H1 (cell line): ENCODE measurements around the gene ATG9B. TPM values are rescaled to one million over a fixed set of nuclear protein-coding genes. Genes with fewer than 3 reads are reported as not detected.

Experiments used
- CTCF ChIA-PET: fragments of 300-600 bp; sonication (Branson Sonifier 250); formaldehyde crosslinking; loops from one replicate; lab custom pipeline; 2021; ENCODE audit not compliant: partially characterized antibody; lab: Charles Lee
- POLR2A ChIA-PET: fragments of 300-600 bp; sonication (Branson Sonifier 250); formaldehyde crosslinking; loops from one replicate; lab custom pipeline; 2021; ENCODE audit warnings: inconsistent platforms; ENCODE audit not compliant: partially characterized antibody; lab: Charles Lee
- DNase-seq, 2 experiments: peaks; one replicate each; pipeline versions ENCODE4 v3.0.0 to v3.0.0-alpha.2; 2010 to 2022; ENCODE audit warnings: low spot score in 2 of 2, low read depth in 1 of 2, mixed read lengths in 1 of 2
- FAIRE-seq: peaks from 2 replicates; lab custom pipeline; 2011; peaks lifted over from hg19 to GRCh38; lab: Jason Lieb, UNC
- H2AFZ ChIP-seq: 2 replicates; pipeline ENCODE4 v1.8.1; 2012; ENCODE audit warnings: low read length, inconsistent platforms
- H2AK5ac ChIP-seq: 2 replicates; pipeline ENCODE4 v1.6.1; 2013; ENCODE audit warnings: low read depth, low read length
- H2BK120ac ChIP-seq: replicated peaks from 2 replicates; pipeline ENCODE3; 2013; ENCODE audit warnings: low read depth, low read length, inconsistent platforms
- H2BK12ac ChIP-seq: 2 replicates; pipeline ENCODE4 v1.6.1; 2013; ENCODE audit warnings: low read depth, low read length
- H2BK15ac ChIP-seq: 2 replicates; pipeline ENCODE4 v1.6.1; 2013; ENCODE audit warnings: low read length
- H2BK20ac ChIP-seq: 2 replicates; pipeline ENCODE4 v1.6.1; 2013; ENCODE audit warnings: low read length
- H2BK5ac ChIP-seq: 2 replicates; pipeline ENCODE4 v1.6.1; 2013; ENCODE audit warnings: low read depth, low read length
- H3K14ac ChIP-seq: 2 replicates; pipeline ENCODE4 v1.6.1; 2013; ENCODE audit warnings: inconsistent platforms; ENCODE audit not compliant: insufficient read length
- H3K18ac ChIP-seq: 2 replicates; pipeline ENCODE4 v1.6.1; 2013; ENCODE audit warnings: low read length; ENCODE audit errors: extremely low read depth
- H3K23ac ChIP-seq: 2 replicates; pipeline ENCODE4 v1.6.1; 2013; ENCODE audit warnings: inconsistent platforms; ENCODE audit not compliant: insufficient read length
- H3K23me2 ChIP-seq: 2 replicates; pipeline ENCODE4 v1.6.1; 2013; ENCODE audit warnings: low read depth, low read length
- H3K27ac ChIP-seq: 2 replicates; pipeline ENCODE4 v1.6.1; 2011; ENCODE audit warnings: low read depth, low read length, inconsistent platforms
- H3K27me3 ChIP-seq, 4 experiments: replicated peaks in 1 of 4; 1 replicate in 1 of 4; 2 replicates in 3 of 4; pipeline versions ENCODE4 v1.6.1 to v1.8.1; 2011 to 2013; ENCODE audit warnings: low read length in 3 of 4, mild to moderate bottlenecking in 3 of 4, inconsistent platforms in 2 of 4, mixed read lengths in 2 of 4, moderate library complexity in 1 of 4; ENCODE audit not compliant: control insufficient read depth in 3 of 4, insufficient read depth in 3 of 4; ENCODE audit errors: extremely low read depth in 1 of 4
- H3K36me3 ChIP-seq, 4 experiments: 2 replicates each; pipeline versions ENCODE4 v1.6.1 to v1.8.1; 2011 to 2013; ENCODE audit warnings: mild to moderate bottlenecking in 4 of 4, low read length in 3 of 4, moderate library complexity in 2 of 4, control low read depth in 1 of 4, inconsistent platforms in 1 of 4; ENCODE audit not compliant: insufficient read depth in 4 of 4, control insufficient read depth in 2 of 4
- H3K4ac ChIP-seq: replicated peaks from 2 replicates; pipeline ENCODE3; 2013; ENCODE audit warnings: low read length, low read depth, mixed read lengths, inconsistent platforms; ENCODE audit not compliant: insufficient read length
- H3K4me1 ChIP-seq, 4 experiments: replicated peaks in 1 of 4; 1 replicate in 1 of 4; 2 replicates in 3 of 4; pipeline versions ENCODE4 v1.6.1 to v1.8.1; 2011 to 2013; ENCODE audit warnings: low read length in 3 of 4, inconsistent platforms in 2 of 4, mixed read lengths in 1 of 4; ENCODE audit not compliant: insufficient read depth in 4 of 4, control insufficient read depth in 3 of 4
- H3K4me2 ChIP-seq, 2 experiments: 2 replicates each; pipeline versions ENCODE4 v1.6.1 to v1.8.1; 2011 to 2013; ENCODE audit warnings: low read depth in 2 of 2, low read length in 2 of 2, control low read depth in 1 of 2, inconsistent platforms in 1 of 2, mild to moderate bottlenecking in 1 of 2; ENCODE audit not compliant: insufficient read depth in 1 of 2
- H3K4me3 ChIP-seq, 4 experiments: fragments of 200-600, 300-600 bp in 1 of 4; sonication (generic), shearing (Covaris generic), sonication (Bioruptor Twin) in 1 of 4; 2 replicates each; pipeline versions ENCODE4 v1.5.1 to v1.8.1; 2011 to 2016; ENCODE audit warnings: low read length in 4 of 4, low read depth in 3 of 4, control low read depth in 2 of 4, inconsistent platforms in 2 of 4, mild to moderate bottlenecking in 2 of 4, mixed read lengths in 1 of 4, moderate library complexity in 1 of 4; ENCODE audit not compliant: insufficient read depth in 2 of 4; ENCODE audit errors: extremely low read depth in 1 of 4
- H3K56ac ChIP-seq: replicated peaks from 2 replicates; pipeline ENCODE3; 2013; ENCODE audit warnings: low read depth, mild to moderate bottlenecking, mixed read lengths, low read length, inconsistent platforms; ENCODE audit not compliant: insufficient read length
- H3K79me1 ChIP-seq: 2 replicates; pipeline ENCODE4 v1.6.1; 2013; ENCODE audit warnings: low read depth, low read length, control low read depth
- H3K79me2 ChIP-seq, 2 experiments: 2 replicates each; pipeline versions ENCODE4 v1.6.1 to v1.8.1; 2012 to 2013; ENCODE audit warnings: low read length in 2 of 2, mild to moderate bottlenecking in 2 of 2, inconsistent platforms in 1 of 2; ENCODE audit not compliant: insufficient read depth in 2 of 2, control insufficient read depth in 1 of 2
- H3K9ac ChIP-seq, 4 experiments: replicated peaks in 1 of 4; 1 replicate in 1 of 4; 2 replicates in 3 of 4; pipeline versions ENCODE4 v1.6.1 to v1.8.1; 2011 to 2013; ENCODE audit warnings: low read depth in 3 of 4, low read length in 3 of 4, control low read depth in 2 of 4, mild to moderate bottlenecking in 2 of 4, moderate library complexity in 2 of 4, inconsistent platforms in 1 of 4; ENCODE audit errors: extremely low read depth in 1 of 4
- H3K9me3 ChIP-seq, 2 experiments: 2 replicates each; pipeline versions ENCODE4 v1.6.1 to v1.8.1; 2012 to 2013; ENCODE audit warnings: mild to moderate bottlenecking in 2 of 2, moderate library complexity in 2 of 2, control low read depth in 1 of 2, inconsistent platforms in 1 of 2, low read depth in 1 of 2, low read length in 1 of 2, mixed read lengths in 1 of 2; ENCODE audit not compliant: insufficient read depth in 2 of 2
- H4K20me1 ChIP-seq, 2 experiments: replicated peaks in 1 of 2; 2 replicates each; pipeline versions ENCODE3 to v1.8.1; 2011 to 2013; ENCODE audit warnings: inconsistent platforms in 2 of 2, low read length in 2 of 2, mild to moderate bottlenecking in 1 of 2; ENCODE audit not compliant: insufficient read depth in 2 of 2, control insufficient read depth in 1 of 2
- H4K5ac ChIP-seq: 2 replicates; pipeline ENCODE4 v1.6.1; 2013; ENCODE audit warnings: low read length, low read depth, mixed read lengths, inconsistent platforms; ENCODE audit not compliant: insufficient read length
- H4K8ac ChIP-seq: 2 replicates; pipeline ENCODE4 v1.8.0; 2013; ENCODE audit warnings: mild to moderate bottlenecking, moderate library complexity, low read length, inconsistent platforms; ENCODE audit not compliant: insufficient read depth; ENCODE audit errors: extremely low read depth
- H4K91ac ChIP-seq: replicated peaks from 2 replicates; pipeline ENCODE3; 2013; ENCODE audit warnings: low read length, mixed read lengths, inconsistent platforms; ENCODE audit not compliant: insufficient read length
- HDAC6 ChIP-seq: IDR thresholded peaks from one replicate; pipeline ENCODE4 v1.7.1; 2012; ENCODE audit warnings: low read depth, mild to moderate bottlenecking, inconsistent platforms, low read length, moderate library complexity
- WGBS, 2 experiments: shearing (Covaris generic) in 1 of 2; methylation state at CpG; one replicate each; pipeline versions ENCODE4 v1.1.6 to v1.1.7; 2013 to 2015; ENCODE audit warnings: low lambda C conversion rate in 2 of 2, mixed read lengths in 2 of 2, inconsistent platforms in 1 of 2, low coverage in 1 of 2, missing lambda C conversion rate in 1 of 2; ENCODE audit not compliant: insufficient replicate concordance in 2 of 2, insufficient coverage in 1 of 2, insufficient read length in 1 of 2; ENCODE audit errors: extremely low coverage in 1 of 2, missing lambda C conversion rate in 1 of 2; 5-methylcytosine and 5-hydroxymethylcytosine counted together
- polyA plus RNA-seq, 7 experiments: library from polyadenylated mRNA; depleted of rRNA in 3 of 7; stranded (reverse) in 5 of 7; unstranded in 2 of 7; fragments of >200 nt in 5 of 7; fragments of 200-250 nt in 2 of 7; gene quantifications; 1 replicate in 5 of 7; 2 replicates in 1 of 7; 4 replicates in 1 of 7; pipeline versions ENCODE4 v1.2.1 to v1.2.3, GENCODE V29; 2011 to 2013; ENCODE audit warnings: missing spikeins in 2 of 7, mixed read lengths in 2 of 7
- total RNA-seq: library from RNA; stranded (reverse); fragmentation: NEBNext Ultra II Directional; extraction: Animal tissue kit (Norgen Biotek cat#: 25700); gene quantifications from 2 replicates; pipeline ENCODE4 v1.2.1, GENCODE V29; 2021

ATG9B gene
- total and polyA plus RNA-seq, 2 of the 8 experiments (the other 6 are each of a cell fraction or from before 2014, with no cell fraction given), result 1.4 to 2.3 TPM

DNA sequence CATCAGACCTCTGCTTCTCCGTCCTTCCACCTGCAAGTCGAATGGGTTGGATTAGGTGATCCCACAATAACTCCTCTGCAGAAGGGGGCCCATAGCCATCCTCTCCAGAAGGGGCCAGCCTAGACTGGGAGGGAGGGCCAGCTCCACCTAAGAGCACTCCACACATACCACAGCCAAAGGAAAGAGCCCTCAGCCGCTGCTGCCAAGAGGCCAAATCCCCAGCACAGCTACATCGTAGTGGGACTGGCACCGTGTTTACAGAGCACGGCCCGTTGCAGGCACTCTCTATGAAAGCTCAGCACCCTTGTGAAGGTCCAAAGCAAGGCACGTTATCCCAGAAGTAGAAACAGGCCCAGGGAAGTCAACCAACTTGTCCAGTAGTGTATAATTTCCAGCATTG lies 51.6 kb downstream of the ATG9B start:
- CTCF ChIA-PET, result interaction anchor here (1.4 to 27.0 kb wide), 5 partner anchors 2 to 72 kb away, joined by 3 to 797 read pairs (median 17); partner anchors contain the start of genes KCNH2 and NOS3
- H3K4me2 ChIP-seq, result no peak overlapping the region
- no peak overlapping the region for H3K9ac ChIP-seq
- H3K23me2 ChIP-seq, result peaks cover 16% of the 10 kb centered on the region
- DNase-seq (no peak), FAIRE-seq (no peak)
- H3K4ac ChIP-seq, result no peak overlapping the region
- WGBS, 2 experiments, result 80% methylated on average over 8 of the region's 8 CpGs; no CpG with 5 or more reads in 1 of the 2 experiments
- H2BK15ac ChIP-seq, result no peak overlapping the region
- H3K27ac ChIP-seq, result no peak overlapping the region
- H2AK5ac ChIP-seq, result no peak overlapping the region
- no peak overlapping the region for H2AFZ ChIP-seq
- H2BK12ac ChIP-seq, result no peak overlapping the region
- no peak overlapping the region for H4K5ac ChIP-seq
- H3K23ac ChIP-seq, result no peak overlapping the region
- POLR2A ChIA-PET, result interaction anchor here (1.2 kb wide), 1 partner anchor 11 kb away, joined by 3 read pairs; no protein-coding TSS in a partner anchor
- no peak overlapping the region for H3K14ac ChIP-seq
- no peak overlapping the region for H4K91ac ChIP-seq
- peaks cover 2 to 9% of the 10 kb centered on the region in 2 experiments for H4K20me1 ChIP-seq
- no peak overlapping the region for H2BK20ac ChIP-seq
- no peak overlapping the region for H3K18ac ChIP-seq
- no peaks in the 10 kb centered on the region for H3K36me3 ChIP-seq
- peaks cover 7 to 46% (median 39%) of the 10 kb centered on the region in 4 experiments for H3K4me1 ChIP-seq
- no peaks in the 10 kb centered on the region; the same call in 1 of the 2 replicates for H3K79me1 ChIP-seq
- no peak overlapping the region for H3K56ac ChIP-seq
- peaks cover 2 to 20% (median 19%) of the 10 kb centered on the region in 4 experiments for H3K27me3 ChIP-seq
- H3K9me3 ChIP-seq, result no peaks in the 10 kb centered on the region
- H4K8ac ChIP-seq, result no peak overlapping the region
- H2BK5ac ChIP-seq, result no peak overlapping the region
- TF ChIP-seq HDAC6, result no peak
- no peak overlapping the region for H3K4me3 ChIP-seq
- no peak overlapping the region for H2BK120ac ChIP-seq
- H3K79me2 ChIP-seq, result no peaks in the 10 kb centered on the region
